NCI-H82 (cell line): ENCODE results near the gene GNG3.

Experiments used
- DNase-seq: peaks from one replicate; lab custom pipeline; 2025; lab: John Stamatoyannopoulos, UW

The GNG3 gene

GRCh38 chr11:62757846-62758788 is 50.6 kb downstream of the GNG3 start:
- DNase-seq: no peak
